Measurements from ENCODE around the gene MIPEP.
A peak's percentile ranks its signal among the peaks of the same experiment; 100 is the strongest.

The MIPEP gene

DNA sequence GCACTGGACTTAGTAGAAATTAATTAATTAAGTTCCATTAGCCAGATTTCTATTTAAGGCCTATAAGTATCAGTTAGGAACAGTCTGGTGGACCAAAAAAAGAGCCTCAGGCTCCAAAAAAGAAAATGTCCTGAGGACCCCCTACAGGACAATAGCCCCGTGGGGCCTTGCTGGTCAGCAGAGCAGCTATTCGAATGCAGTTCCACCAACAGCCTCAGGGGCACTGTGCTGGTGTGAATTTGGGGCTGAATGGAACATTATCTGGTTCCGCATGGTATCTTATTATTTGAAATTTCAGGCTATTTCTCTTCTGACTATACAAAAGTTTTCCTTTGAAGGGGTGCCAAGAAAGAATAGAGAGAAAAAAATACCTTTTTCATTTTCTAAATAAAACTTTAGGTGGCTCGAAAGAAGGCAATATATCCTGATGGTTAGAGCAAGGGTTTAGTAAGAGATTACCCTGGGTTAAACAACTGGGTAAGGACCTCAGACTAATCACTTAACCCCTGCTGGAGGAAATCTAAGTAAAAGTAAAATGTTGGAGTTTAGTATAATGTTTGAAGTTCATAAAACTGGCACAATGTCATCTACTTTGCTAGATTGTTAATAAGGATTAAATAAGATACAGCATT lies 147.2 kb downstream of the MIPEP start:
- no peak for DNase-seq

DNA sequence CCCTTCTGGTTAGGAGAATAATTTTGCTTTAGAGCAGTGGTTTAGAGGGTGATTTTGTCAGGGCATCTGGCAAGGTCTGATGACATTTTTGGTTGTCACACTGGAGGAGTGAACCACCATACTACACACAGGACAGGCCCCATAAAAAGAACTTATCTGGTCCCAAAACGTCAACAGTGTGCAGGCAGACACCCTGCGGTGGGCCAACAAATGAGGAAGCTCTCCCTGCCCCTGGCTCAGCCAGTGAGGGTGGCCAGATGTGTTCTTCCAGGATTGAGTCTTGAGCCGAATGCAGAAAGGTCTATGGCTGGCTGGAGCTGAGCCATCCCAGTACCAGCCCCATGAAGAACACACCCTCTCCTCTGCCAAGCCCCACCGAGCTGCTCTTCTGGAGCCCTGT lies 149.2 kb downstream of the MIPEP start:
- no peak for DNase-seq

DNA sequence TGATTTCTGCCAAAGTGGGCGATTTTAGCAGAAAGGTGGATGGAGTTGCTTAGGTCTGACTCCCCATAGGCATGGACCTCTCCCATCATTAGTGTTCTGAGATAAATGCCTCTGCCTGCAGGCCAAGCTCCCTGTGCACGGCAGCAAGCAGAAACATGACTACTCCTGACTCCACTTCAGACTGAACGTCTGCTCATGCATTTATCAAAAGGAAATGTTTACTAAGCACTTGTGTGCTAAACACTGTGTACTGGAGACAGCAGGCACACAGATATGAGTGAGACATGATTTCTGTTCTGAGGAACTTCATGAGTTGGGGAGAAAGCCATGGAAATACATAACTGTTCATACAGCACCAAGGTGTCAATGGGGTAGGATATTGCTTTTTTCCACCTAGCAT lies 149.6 kb downstream of the MIPEP start:
- DNase-seq: no peak

DNA sequence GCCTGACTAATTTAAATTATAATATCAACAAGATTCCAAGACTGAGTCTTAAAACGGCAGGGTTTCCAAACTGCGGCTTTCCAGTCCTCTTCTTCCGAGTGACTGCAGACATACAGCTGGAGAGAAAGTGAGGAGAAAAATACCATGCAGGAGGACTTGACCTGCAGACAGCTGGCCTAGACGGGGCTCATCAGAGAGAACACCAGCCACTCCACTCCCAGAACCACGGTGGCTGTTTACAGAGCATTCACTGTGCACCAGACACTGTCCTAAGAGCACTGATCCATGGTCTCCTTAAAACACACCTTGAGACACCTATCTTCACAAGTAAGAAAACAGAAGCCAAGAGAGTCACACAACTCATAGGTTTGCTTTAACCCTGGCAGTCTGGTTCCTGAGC lies 152.7 kb downstream of the MIPEP start:
- DNase-seq: no peak

DNA sequence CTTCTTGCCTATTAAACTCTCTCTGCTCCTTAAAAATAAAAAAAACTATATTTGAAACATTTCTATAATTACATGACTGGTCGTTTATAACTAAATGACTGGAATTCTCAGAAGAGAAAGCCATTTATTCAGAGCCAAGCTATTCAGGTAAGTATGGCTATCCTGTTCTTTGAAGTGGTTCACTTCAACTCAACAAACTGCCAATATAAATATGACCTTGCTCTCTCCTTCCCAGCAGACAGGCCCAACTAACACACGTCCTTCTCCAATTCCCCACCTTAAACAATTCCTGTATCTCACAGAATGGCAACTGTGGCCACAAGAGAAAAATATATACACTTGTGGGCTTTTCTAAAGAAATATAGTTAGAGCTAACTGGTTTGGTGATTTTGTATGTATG lies 153.9 kb downstream of the MIPEP start:
- no peak for DNase-seq

DNA sequence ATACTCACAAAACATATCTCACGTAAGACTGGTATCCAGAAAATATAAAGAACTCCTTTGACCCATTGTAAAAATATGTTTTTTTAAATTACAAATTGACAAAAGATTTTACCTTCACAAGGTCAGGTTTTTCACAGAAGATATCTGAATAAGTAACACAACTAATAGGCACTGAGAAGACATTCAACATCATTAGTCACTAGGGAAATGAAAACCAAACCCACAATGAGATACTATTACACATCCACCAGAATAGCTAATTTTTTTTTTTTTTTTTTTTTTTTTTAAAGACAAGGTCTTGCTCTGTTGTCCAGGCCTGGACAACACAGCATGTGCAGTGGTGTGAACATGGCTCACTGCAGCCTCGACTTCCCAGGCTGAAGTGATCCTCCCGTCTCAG lies 157.5 kb downstream of the MIPEP start:
- no peak for DNase-seq

DNA sequence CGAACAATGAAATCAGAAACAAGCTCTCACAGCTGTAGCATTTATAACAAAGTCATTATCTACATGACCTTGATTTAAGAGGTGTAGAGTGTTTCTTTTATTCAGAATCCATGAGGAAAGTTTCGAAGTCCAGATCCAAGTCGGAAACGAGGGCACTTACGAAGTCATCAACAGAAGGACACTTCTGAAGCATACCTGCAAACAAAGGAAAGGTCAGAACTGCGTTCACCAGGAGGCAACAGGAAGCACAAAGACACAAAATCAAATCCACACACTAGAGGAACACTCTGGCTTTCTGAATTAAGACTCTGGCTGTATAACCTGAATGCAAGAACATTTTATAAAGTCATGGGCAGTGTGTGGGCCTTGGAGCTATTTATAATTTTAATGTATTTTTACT lies 158.9 kb downstream of the MIPEP start:
- no peak for DNase-seq

DNA sequence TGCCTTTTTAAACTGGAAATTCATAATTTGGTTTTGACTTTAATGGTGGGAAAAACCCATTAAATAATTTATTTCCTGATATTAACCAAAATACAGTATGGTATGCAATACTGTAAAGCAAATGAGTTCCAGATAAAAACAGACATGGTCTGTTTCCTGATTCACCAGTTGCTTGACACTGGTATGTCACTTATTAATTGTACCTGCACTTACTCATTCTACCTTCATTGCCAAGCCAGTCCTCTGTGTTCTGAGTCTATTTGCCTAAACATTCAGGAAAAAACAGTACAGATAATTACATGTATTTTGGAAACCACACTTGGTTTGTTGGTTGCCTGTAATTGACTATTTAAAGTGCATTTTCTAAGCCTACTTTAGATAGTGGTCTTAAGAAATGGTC lies 159.7 kb downstream of the MIPEP start:
- no peak for DNase-seq

DNA sequence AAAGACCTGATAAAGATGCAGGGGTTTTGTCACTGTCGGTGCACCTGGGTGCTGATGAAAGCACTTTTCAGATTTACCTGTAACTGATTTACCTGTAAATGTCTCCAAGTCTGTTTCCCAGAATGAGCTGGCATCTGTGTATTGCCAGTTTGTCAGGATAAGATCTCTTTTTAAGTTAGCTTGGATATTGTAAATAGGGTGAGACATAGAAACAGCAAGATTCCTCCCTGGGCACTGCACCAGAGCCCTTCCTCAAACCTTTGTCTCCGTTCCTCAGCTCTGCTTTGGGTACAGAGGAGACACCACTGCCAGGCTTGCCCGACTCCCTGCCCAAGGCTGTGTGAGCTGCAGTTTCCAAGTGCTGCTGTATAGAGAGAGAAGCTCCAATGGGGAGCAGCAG lies 160.4 kb downstream of the MIPEP start:
- DNase-seq: no peak

DNA sequence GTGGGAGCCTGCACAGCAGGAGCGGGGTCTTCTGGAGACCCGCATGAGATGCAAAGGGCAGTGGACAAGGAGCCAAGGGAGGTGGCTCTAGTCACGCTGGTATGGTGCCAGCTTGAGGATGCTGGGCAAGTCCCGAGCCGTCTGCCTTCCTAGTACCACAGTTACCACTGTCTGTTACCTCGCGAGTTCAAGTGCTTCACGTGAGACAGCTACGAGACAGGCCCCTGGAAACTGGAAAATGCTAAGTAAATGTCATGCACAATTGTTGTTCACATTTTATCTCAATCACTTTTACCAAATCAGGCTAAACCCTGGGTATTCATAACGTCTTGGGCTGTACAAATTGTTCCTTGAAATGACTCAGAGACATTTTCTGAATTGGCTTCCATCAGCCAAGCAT lies 163.3 kb downstream of the MIPEP start:
- DNase-seq: no peak

DNA sequence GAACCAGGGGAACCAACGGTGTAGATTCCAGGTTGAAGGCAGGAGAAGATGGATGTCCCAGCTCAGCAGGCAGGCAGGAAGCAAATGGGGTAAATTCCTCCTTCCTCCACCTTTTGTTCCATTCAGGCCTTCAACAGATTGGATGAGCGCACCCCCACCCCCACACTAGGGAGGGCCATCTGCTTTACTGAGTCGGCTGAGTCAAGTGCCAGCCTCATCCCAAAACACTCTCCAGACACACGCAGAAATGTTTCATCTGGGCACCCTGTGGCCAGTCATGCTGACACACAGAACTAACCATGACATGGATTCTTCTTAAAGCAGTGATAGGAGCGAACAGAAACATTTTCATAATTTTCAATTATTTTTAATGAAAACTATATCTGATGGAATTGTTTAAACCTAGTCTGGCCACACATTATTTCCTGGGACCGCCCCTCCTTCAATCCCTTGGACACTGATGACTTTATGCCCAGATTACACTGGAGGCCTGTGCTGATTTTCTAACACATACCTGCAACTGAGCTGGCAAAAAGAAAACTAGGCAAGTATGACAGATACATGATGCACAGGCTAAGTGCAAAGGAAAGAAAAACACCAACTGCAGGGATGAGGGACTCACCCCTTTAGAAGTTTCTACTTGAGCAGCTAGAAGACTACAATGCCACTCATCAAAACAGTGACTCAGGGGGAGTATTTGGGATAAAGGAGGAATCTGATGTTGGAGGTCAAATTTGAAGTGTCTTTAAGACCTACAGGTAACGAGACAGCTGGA lies 164.8 kb downstream of the MIPEP start:
- DNase-seq: no peak

DNA sequence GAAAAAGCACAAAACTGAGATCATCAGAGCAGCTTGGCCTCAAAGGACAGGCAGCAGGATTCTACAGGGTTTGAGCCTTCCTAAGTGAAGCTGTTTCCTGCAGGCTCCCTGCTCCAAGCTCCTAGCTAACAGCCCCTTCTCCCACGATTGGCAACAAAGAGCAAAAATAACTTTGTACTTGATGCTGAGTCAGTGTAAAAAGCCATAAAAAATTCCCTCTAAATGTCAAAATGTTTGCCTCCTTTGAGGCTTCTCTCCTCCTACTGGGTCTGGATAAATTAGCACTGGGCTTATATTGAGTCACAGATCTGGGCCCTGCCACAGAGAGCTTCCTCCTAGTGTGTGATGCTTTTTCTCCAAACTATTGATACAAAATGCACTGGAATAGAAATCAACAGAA lies 165.7 kb downstream of the MIPEP start:
- DNase-seq: no peak

DNA sequence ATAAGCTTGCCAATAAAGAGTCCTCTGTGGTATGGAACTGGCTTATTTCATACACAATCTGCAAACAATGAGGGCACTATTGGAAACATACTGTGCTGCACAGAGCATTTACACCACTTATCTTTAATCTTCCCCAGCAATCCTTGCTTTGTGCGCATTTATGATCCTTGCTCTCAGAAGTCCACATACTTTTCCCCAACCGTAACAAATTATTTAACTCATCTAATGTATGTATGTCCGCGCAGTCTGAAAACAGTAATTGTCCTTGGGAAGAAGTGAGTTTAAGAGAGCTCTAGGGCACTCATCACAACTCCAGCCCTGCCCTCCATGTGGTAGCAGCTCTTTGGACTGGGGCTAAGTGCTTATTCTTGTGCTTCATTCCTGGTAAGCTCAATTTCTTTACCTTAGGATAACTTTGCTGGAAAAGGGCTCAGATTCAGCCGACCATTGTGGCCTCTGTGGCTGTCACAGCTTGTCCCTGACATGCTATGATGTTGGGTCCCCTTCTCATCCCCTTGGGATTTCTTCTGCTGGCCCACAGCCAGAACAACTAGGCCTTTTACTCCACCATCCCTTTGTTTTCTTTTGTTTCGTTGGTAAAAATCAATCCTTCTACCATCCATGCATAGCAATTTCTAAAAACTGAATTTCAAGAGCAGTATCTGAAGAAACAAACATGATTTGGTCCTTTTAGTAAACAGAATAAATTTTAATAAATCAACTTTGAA lies 166.3 kb downstream of the MIPEP start:
- no peak for DNase-seq

DNA sequence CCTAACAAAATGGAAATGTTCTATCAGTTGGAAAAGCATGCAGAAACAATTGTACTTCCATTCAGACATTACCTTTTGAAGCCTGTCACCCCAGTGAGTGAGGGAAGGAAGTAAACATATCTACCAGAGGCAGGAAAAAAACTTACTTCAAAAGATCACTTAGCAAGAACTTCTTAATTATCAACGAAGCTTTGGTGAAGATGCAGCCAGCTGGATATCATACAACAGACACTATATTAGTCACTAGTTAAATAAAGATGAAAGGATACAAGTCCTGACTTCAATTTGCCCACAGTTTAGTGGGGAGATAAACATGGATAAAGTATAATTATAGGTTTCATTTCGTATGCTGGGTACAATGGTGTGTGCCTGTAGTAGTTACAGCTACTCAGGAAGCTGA lies 170.2 kb downstream of the MIPEP start:
- no peak for DNase-seq

DNA sequence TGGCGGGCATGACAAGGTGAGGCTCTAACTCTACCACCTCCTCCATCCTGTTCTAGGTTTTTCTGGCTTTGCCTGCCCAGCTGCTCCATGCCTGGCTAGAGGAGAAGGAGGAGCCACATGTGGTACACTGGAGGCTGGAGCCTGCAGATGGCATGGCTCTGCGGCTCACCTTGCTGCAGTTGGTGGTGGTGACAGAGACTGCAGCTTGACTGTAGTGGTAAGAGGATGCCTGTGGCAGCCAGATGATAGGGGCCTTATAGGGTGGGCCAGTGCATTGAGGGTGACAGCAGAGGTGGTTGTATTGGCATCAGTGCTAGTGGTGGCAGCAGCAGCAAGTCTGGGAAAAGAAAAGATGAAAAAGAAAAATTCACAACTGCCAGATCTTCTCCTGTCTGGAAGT lies 172.8 kb downstream of the MIPEP start:
- no peak for DNase-seq

DNA sequence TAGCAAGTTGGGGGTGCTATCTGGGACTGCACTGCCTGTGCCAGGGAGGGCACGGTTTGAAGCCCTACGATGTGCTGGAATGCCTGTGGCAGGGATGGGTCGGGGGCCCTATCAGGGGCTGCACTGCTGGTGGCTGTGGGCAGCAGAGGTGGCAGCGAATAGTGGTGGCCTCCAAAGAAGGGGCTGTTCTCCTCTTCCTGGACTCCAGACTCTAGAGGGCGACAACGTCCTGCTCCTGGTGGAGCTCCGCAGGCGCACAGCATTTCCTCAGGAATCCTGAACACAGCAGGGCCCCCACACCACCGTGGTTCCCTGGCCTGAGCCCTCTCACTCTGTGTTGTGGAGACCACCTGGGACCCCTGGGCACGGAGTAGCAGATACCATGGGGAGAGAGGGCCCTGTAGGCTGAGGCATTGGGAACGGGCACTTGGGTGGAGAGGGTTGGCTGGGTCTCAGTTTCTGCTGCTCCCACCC lies 173.4 kb downstream of the MIPEP start:
- DNase-seq: peak; percentile 33

DNA sequence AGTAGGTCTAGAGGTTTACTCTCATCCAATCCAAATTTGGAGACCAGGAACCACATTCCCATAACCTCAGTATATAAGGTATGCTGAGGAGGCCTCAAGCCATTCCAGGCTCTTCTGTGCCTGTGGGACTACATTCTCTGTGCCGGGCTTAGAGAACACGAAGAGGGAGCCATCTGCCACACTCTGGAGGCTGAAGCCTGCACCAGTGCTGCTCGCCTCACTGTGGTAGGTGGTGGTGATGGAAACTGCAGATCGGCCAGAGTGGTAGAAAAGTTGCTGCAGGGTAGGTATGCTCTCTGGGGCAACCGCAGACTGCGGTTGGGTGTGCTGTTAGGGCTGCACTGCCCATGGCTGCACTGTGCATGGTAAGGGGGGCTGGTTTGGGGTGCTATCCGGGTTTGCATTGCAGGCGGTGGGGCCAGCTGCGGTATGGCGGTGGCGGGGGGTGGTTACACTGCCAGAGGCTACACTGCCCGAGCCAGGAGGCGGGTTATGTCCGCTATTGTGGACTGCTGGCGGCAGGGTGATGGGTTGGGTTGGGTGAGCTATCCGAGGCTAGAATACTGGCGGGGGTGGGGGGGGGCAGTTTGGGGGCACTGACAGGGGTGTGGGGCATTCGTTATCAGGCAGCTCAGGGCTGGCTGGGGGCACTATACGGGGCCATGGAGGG lies 174.0 kb downstream of the MIPEP start:
- DNase-seq: no peak

DNA sequence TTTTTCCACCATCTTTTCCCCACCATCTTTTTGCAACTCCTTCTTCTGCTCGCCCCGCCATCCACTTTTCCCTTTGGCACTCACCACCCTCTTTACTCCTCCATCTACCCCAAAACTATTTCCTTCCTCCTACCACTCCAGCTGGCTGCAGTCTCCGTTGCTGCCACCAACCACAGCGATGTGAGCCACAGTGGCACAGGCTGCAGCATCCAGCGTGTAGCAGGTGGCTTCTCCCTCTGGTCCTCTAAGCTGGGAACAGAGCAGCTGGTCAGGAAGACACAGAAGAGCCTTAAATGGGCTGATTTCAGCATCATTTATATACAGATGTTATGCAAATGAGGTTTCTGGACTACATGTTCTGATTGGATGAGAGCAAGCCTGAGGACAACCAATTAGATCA lies 174.5 kb downstream of the MIPEP start:
- no peak for DNase-seq

DNA sequence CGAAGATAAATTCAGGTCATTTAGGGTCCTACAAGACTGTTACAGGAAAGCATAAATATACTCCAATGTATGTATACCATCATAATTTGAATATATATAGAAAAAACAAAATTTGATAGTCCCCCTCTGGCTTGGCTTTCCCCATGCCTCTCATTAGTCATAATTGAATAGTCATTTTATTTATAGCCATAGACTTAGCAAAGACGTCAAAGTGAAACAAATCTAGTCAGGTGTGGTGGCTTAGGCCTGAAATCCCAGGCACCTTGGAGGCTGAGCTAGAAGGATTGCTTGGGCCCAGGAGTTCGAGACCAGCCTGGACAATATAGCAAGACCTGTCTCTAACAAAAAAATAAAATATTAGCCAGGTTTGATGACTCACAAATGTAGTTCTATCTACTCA lies 177.8 kb downstream of the MIPEP start:
- no peak for DNase-seq

DNA sequence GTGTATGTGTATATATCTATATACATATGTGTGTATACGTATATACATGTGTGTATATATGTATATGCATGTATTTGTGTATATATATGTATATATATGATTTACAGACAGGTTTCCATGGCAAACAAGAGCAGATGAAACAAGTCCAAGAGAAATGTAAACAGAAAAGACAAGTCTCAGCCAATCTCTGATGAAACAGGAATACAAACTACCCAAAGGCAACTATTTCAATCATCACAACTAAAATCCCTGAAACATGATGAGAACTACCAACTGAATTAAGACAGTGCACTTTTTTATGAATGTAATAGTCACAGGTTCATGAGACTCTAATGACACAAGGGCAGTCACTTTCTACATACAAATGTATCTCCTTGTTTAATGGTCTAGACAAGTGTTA lies 178.8 kb downstream of the MIPEP start:
- no peak for DNase-seq

DNA sequence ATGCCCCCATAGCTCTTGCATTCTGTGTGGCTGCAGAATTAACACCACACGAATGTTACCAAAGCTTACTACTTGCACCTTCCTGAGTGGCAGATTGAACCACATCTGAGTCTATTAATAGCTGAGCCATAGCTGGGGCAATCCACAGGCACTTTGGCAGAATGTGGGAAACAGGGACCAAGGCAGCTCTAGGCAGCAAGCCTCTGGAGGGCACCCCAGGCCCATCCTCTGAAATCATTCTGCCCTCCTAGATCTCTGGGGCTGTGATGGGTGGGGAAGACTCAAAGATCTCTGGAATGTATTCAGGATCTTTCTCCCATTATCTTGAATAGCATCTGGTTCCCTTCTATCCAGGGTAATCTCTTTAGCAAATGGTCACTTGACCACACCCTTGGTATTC lies 179.7 kb downstream of the MIPEP start:
- DNase-seq: no peak

DNA sequence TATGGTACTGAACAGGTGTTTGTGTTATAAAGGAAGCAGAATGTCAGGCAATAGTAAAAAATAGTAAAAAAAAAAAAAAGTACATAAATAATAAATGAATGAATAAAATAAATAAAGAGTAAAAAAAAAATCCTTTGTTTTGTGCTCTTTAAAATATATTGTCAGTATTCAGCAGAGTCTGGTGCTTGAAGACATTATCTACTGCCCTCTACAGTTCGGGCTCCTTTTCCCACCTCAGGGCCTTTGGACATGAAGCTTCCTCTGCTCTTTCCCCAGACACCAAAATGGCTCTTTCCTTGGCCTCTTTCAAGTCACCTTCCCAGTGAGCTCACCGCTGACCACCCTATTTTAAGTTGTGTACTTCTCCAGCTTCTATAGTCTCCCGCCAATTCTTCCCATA lies 181.5 kb downstream of the MIPEP start:
- DNase-seq: no peak

DNA sequence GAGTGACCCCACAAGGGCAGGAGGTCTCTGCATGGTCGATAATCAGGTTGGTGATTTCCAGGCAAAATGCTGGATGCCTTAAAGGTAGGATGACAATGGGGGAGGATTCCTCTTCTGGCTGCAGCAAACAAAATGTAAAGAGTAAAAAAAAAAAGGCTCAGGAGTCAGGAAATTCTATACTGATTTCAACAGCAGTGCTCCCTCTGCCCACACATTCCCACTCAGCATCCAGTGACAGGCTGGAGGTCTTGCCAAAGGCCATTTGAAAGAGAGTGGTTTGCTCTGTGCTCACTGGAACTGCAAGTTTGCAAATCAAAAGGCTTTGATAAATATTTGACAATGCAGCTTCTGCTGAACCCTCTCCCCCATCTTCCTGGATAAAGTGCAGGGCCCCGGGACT lies 183.6 kb downstream of the MIPEP start:
- no peak for DNase-seq

All from CD4-positive, alpha-beta T cell treated with Interleukin-6 for 4 hours (primary cell).